A549 (cell line): Measurements from ENCODE around the gene TRIP10.

Experiments
- HDAC2 ChIP-seq: fragments of 200-600 bp; sonication (generic); IDR thresholded peaks from 2 replicates; pipeline ENCODE4 v1.6.1; 2016
- HEYL ChIP-seq: fragments of 250-450 bp; sonication (Bioruptor Pico); IDR thresholded peaks from 2 replicates; pipeline ENCODE4 v1.8.0; 2021; ENCODE audit warnings: mild to moderate bottlenecking, moderate library complexity
- KDM1A ChIP-seq: fragments of 200-600 bp; sonication (generic); IDR thresholded peaks from 2 replicates; pipeline ENCODE4 v1.6.1; 2016; ENCODE audit warnings: low read depth, mild to moderate bottlenecking
- NFE2L2 ChIP-seq: fragments of 150-350 bp; conservative IDR thresholded peaks from 2 replicates; pipeline ENCODE4 v1.6.1; 2014; ENCODE audit warnings: low read length
- RFX5 ChIP-seq: fragments of 450-650 bp; IDR thresholded peaks from 2 replicates; pipeline ENCODE4 v1.7.1; 2014; ENCODE audit warnings: antibody characterized with exemption, mild to moderate bottlenecking, moderate library complexity
- ZNF302 ChIP-seq: fragments of 250-450 bp; sonication (Bioruptor Pico); IDR thresholded peaks from 2 replicates; pipeline ENCODE4 v1.9.0; 2021; ENCODE audit warnings: inconsistent platforms, mild to moderate bottlenecking, moderate library complexity
- TF ChIP-seq, protein P1 (sequence below): fragments of >200 bp; sonication (Bioruptor Twin); formaldehyde crosslinking; IDR thresholded peaks from 3 replicates; pipeline ENCODE4 v1.5.1; 2016
- TF ChIP-seq, protein P2 (sequence below): fragments of 200-600 bp; sonication (generic); IDR thresholded peaks from 2 replicates; pipeline ENCODE4 v1.6.1; 2016; ENCODE audit warnings: antibody characterized with exemption, mild to moderate bottlenecking, moderate library complexity

GRCh38 chr19:6718111-6718740 is 21.3 kb upstream of the TRIP10 start:
- no peak for TF ChIP-seq ZNF302 (CRISPR knock-in tag)
- TF ChIP-seq HDAC2 = no peak
- TF ChIP-seq KDM1A = no peak
- no peak for TF ChIP-seq RFX5
- TF ChIP-seq HEYL (CRISPR knock-in tag) = no peak
- TF ChIP-seq, protein P1, sequence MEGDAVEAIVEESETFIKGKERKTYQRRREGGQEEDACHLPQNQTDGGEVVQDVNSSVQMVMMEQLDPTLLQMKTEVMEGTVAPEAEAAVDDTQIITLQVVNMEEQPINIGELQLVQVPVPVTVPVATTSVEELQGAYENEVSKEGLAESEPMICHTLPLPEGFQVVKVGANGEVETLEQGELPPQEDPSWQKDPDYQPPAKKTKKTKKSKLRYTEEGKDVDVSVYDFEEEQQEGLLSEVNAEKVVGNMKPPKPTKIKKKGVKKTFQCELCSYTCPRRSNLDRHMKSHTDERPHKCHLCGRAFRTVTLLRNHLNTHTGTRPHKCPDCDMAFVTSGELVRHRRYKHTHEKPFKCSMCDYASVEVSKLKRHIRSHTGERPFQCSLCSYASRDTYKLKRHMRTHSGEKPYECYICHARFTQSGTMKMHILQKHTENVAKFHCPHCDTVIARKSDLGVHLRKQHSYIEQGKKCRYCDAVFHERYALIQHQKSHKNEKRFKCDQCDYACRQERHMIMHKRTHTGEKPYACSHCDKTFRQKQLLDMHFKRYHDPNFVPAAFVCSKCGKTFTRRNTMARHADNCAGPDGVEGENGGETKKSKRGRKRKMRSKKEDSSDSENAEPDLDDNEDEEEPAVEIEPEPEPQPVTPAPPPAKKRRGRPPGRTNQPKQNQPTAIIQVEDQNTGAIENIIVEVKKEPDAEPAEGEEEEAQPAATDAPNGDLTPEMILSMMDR = no peak
- no peak for TF ChIP-seq NFE2L2
- TF ChIP-seq, protein P2, sequence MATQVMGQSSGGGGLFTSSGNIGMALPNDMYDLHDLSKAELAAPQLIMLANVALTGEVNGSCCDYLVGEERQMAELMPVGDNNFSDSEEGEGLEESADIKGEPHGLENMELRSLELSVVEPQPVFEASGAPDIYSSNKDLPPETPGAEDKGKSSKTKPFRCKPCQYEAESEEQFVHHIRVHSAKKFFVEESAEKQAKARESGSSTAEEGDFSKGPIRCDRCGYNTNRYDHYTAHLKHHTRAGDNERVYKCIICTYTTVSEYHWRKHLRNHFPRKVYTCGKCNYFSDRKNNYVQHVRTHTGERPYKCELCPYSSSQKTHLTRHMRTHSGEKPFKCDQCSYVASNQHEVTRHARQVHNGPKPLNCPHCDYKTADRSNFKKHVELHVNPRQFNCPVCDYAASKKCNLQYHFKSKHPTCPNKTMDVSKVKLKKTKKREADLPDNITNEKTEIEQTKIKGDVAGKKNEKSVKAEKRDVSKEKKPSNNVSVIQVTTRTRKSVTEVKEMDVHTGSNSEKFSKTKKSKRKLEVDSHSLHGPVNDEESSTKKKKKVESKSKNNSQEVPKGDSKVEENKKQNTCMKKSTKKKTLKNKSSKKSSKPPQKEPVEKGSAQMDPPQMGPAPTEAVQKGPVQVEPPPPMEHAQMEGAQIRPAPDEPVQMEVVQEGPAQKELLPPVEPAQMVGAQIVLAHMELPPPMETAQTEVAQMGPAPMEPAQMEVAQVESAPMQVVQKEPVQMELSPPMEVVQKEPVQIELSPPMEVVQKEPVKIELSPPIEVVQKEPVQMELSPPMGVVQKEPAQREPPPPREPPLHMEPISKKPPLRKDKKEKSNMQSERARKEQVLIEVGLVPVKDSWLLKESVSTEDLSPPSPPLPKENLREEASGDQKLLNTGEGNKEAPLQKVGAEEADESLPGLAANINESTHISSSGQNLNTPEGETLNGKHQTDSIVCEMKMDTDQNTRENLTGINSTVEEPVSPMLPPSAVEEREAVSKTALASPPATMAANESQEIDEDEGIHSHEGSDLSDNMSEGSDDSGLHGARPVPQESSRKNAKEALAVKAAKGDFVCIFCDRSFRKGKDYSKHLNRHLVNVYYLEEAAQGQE = no peak
